ENCODE measurements around the gene PPIC. TPM values are rescaled to one million over a fixed set of nuclear protein-coding genes. Genes with fewer than 3 reads are reported as not detected.

The PPIC gene
- total RNA-seq, 4 donors from 2014 or later: 14.2 to 47.4 (median 44.3) TPM

- no peak for TF ChIP-seq POLR2A (IDR thresholded peaks at IDR 0.05; ENCODE audit: low read depth)
- no peak for TF ChIP-seq EP300 (IDR thresholded peaks at IDR 0.05)
- no peak for TF ChIP-seq CTCF (IDR thresholded peaks at IDR 0.05)
- Histone ChIP-seq H3K4me3 (no peak overlapping the region), H3K27me3 (no peaks in the 10 kb centered on the region), H3K36me3 (peaks cover 5 to 55% (median 42%) of the 10 kb centered on the region in 4 donors), H3K9me3 (no peaks in the 10 kb centered on the region), H3K4me1 (peaks cover 0 to 3% (median 1%) of the 10 kb centered on the region in 4 donors), H3K27ac (replicated peaks in 1 of 4) (no peak overlapping the region)
- intact Hi-C loops (cut with DNase I): no loop called here
- WGBS: 84% methylated on average over 9 of the region's 9 CpGs
- no peak for DNase-seq (ENCODE audit: extremely low spot score)
Measured at GRCh38 chr5:123028222-123028621, 8.3 kb downstream of the PPIC start.

GRCh38 chr5:123014689-123015088, 21.8 kb downstream of the PPIC start:
- Histone ChIP-seq H3K36me3 (peaks cover 0 to 2% (median under 1%) of the 10 kb centered on the region in 4 donors), H3K9me3 (no peaks in the 10 kb centered on the region), H3K4me1 (no peaks in the 10 kb centered on the region), H3K4me3 (no peak overlapping the region), H3K27ac (replicated peaks in 1 of 4) (no peak overlapping the region), H3K27me3 (no peaks in the 10 kb centered on the region)
- intact Hi-C loops (cut with DNase I): no loop called here
- no peak for TF ChIP-seq CTCF (IDR thresholded peaks at IDR 0.05)
- no peak for TF ChIP-seq POLR2AphosphoS5 (IDR thresholded peaks at IDR 0.05)
- no peak for TF ChIP-seq POLR2A (IDR thresholded peaks at IDR 0.05; ENCODE audit: low read depth)
- no peak for TF ChIP-seq EP300 (IDR thresholded peaks at IDR 0.05)
- 90% methylated on average over 1 of the region's 1 CpG for WGBS
- DNase-seq (ENCODE audit: extremely low spot score): no peak

DNA sequence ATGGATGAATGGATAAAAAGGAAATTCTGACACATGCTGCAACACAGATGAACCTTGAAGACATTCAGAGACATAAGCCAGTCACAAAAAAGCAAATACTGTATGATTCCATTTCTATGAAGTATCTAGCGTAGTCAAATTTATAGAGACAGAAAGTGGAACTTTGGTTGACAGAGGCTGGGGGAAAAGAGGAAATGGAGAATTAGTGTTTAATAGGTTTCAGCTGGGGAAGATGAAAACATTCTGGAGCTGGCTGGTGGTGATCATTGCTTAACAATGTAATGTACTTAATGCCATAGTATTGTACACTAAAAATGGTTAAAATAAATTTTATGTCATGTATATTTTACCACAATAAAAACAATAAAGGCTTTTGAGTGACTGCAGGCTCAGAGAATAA, 24.2 kb downstream of the PPIC start:
- Histone ChIP-seq H3K36me3 (peaks cover 0 to 10% (median 4%) of the 10 kb centered on the region in 4 donors), H3K4me1 (no peaks in the 10 kb centered on the region), H3K27me3 (no peaks in the 10 kb centered on the region), H3K9me3 (no peaks in the 10 kb centered on the region), H3K4me3 (no peak overlapping the region), H3K27ac (replicated peaks in 1 of 4) (no peak overlapping the region)
- WGBS: 77% methylated on average over 1 of the region's 1 CpG
- intact Hi-C loops (cut with DNase I): no loop called here
- TF ChIP-seq POLR2A (IDR thresholded peaks at IDR 0.05; ENCODE audit: low read depth) (no peak), POLR2AphosphoS5 (IDR thresholded peaks at IDR 0.05) (no peak), EP300 (IDR thresholded peaks at IDR 0.05) (no peak), CTCF (IDR thresholded peaks at IDR 0.05) (no peak)
- no peak for DNase-seq (ENCODE audit: extremely low spot score)

DNA sequence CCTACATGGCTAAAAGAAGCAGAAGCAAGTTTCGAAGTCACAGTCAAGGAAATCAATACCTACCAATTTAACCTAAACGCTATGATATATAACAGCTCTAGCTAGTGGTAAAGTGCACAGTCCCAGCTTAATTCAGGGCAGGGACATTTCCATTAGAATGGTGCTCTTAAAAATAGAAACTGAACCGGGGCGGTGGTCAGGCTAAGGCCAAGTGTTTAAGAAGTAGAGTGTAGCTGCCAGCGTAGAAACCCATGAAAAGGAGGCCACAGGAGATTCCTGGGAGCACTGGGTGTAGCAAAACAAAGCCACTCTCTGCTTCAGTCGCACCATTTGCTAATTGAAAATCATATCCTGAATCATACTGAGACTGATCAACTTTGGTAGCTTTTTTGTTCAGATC, 28.8 kb downstream of the PPIC start:
- peaks cover 0 to 23% (median 11%) of the 10 kb centered on the region in 4 donors for H3K36me3 ChIP-seq
- no peaks in the 10 kb centered on the region for H3K9me3 ChIP-seq
- TF ChIP-seq EP300 (IDR thresholded peaks at IDR 0.05) (no peak), CTCF (IDR thresholded peaks at IDR 0.05) (no peak), POLR2A (IDR thresholded peaks at IDR 0.05; ENCODE audit: low read depth) (no peak), POLR2AphosphoS5 (IDR thresholded peaks at IDR 0.05) (no peak)
- H3K27ac ChIP-seq (replicated peaks in 1 of 4): no peak overlapping the region
- no peak overlapping the region for H3K4me3 ChIP-seq
- H3K4me1 ChIP-seq: no peaks in the 10 kb centered on the region
- no peaks in the 10 kb centered on the region for H3K27me3 ChIP-seq
- DNase-seq (ENCODE audit: extremely low spot score): no peak
- intact Hi-C loops (cut with DNase I): no loop called here
- 94% methylated on average over 6 of the region's 6 CpGs for WGBS

DNA sequence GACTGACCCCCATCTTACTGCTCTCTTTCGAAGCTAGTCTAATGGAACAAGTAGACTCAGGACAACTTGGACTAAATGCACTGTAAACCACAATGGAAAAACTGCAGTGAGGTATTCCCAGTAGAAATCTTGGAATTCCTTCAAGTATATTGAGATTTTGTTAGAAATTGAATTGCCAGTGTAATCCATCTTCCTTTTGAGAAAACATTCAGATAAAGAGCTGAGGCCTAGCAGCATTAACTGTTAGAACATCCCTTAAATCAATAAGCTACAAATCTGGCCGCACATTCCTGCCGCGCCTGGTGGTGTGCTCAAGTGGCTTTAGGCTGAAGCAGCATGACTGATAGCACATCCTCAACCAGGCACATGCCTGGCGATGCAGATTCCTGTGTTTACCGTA, 29.3 kb downstream of the PPIC start:
- Histone ChIP-seq H3K27me3 (no peaks in the 10 kb centered on the region), H3K27ac (replicated peaks in 1 of 4) (no peak overlapping the region), H3K36me3 (peaks cover 0 to 27% (median 11%) of the 10 kb centered on the region in 4 donors), H3K4me3 (no peak overlapping the region), H3K4me1 (no peaks in the 10 kb centered on the region), H3K9me3 (no peaks in the 10 kb centered on the region)
- no peak for TF ChIP-seq POLR2A (IDR thresholded peaks at IDR 0.05; ENCODE audit: low read depth)
- TF ChIP-seq CTCF (IDR thresholded peaks at IDR 0.05): no peak
- no peak for TF ChIP-seq POLR2AphosphoS5 (IDR thresholded peaks at IDR 0.05)
- no peak for TF ChIP-seq EP300 (IDR thresholded peaks at IDR 0.05)
- no peak for DNase-seq (ENCODE audit: extremely low spot score)
- WGBS: 93% methylated on average over 6 of the region's 6 CpGs
- intact Hi-C loops (cut with DNase I): no loop called here

Measured in esophagus muscularis mucosa (tissue), 4 donors.